GM18508 (cell line): ENCODE measurements around the gene HOXB4.

ENCODE experiments used
- ATAC-seq: cut with Tn5 transposase; IDR thresholded peaks from one replicate; pipeline ENCODE4 v1.9.1; 2021; ENCODE audit warnings: moderate number of reproducible peaks; ENCODE audit not compliant: insufficient read depth, unreplicated experiment

HOXB4 gene

GRCh38 chr17:48549914-48550501 lies 28.1 kb downstream of the HOXB4 start:
- ATAC-seq: no peak

DNA sequence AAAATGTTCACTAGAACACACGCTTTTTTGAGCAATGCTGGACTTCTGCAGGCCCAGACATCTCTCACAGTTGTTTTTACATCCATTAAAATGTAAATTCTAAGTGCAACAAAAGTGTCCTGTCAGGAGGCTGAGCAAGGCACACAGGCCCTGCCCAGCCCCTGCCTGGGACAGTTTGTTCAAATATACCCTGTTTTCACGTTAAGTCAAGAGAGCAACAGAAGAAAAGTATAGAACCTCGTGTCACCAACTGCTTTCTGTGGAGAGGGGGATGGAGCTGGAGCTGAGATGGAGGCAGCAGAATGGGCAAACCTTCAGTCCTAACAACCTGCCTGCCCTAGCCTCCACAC lies 28.9 kb downstream of the HOXB4 start:
- no peak for ATAC-seq

GRCh38 chr17:48548523-48549280 lies 29.4 kb downstream of the HOXB4 start:
- ATAC-seq: no peak

GRCh38 chr17:48547808-48548522 lies 30.2 kb downstream of the HOXB4 start:
- ATAC-seq: no peak

- no peak for ATAC-seq
Observed at GRCh38 chr17:48546924-48547807, 31.0 kb downstream of the HOXB4 start.

- ATAC-seq: no peak
Observed at GRCh38 chr17:48546137-48546923, 31.8 kb downstream of the HOXB4 start.

DNA sequence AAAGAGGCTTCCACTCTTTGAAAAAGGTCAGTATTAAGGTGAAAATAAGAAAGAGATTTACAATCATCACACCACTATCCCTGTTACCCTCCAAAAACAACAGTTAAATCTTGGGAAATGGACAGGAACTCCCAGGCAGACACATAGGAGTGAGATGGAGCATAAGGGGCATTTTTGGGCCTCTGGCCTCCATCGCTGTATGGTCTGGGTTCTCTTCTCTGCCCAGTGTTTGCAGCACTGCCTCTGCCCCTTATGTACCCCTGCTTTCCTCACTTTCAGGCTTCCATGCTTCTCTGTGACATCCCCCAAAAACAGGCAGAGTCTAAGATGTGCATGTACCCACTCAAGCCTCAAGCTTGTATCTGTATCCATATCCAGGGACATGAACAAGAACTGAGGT lies 32.6 kb downstream of the HOXB4 start:
- no peak for ATAC-seq

DNA sequence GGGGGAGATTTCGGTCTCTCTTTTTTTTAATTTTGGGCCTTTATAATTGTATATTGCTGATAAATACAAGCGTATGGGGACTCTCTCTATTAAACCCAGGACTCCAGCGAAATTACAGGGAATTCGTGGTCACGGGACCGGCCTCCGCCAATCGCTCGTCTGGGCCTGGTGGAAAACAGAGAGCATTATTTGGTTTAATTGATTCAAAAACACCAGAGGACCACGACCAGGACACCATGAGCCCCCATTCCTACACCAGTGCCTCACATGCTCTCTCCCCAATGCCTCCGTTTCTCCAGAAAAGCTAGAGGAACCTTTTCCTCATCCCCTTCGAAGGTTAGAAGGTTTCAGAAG lies 33.2 kb downstream of the HOXB4 start, which contains the start of gene HOXB2:
Gene HOXB2 (minus strand): TSS at position 88 of the 354 bp plus-strand sequence. CDS start 198 bp downstream, outside the sequence.
- no peak for ATAC-seq

DNA sequence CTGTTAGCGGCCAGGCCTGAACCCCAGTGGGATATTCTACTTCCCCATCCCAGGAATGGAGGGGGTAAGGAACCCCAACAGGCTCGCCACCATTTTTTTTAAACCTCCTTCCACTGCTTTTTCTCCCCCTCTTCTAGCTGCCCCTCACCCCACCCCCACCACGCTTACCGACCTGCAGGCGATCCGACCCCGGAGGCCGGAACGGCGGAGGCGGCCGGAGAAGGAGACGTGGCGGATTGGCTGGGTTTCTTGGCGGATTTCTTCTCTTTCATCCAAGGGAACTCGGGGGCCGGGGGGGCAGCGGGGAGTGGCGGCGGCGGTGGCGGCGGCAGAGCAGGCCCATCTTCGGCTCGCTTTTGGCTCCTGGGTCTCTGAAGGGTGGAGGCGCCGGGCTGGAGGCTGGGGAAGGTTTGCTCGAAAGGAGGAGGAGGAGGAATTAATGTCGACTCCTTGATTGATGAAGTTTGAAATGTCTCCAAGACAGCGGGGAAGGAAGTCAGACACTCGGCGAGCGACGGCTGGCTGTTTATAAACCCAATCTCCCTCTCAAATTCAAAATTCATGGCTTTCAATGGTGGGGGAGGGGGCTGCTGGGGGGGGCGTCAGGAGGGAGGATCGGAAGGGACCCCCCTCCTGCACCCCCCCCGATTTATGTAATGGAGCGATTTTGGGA lies 33.7 kb downstream of the HOXB4 start:
- ATAC-seq: no peak

- no peak for ATAC-seq
Observed at GRCh38 chr17:48543854-48544348, 34.2 kb downstream of the HOXB4 start.

GRCh38 chr17:48543107-48543853 lies 34.9 kb downstream of the HOXB4 start:
- ATAC-seq: peak; percentile 46

DNA sequence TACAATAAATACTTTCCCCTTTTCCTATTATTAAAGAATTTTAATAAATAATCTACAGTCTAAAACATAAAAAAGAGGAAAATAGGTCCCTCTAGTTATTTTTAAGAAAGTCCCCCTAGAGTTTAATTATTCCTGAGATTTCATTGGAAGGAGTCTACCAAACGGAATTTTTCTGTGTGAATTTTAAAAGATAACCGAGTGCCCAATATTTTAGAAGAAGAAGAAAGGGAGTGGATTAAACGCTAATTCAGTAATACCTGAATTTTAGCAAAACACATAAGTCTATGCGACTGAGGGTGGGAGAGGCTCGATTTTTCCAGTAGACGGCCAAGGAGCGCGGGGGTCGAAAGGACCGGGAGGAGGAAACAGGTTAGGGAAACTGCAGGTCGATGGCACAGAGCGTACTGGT lies 35.4 kb downstream of the HOXB4 start:
- no peak for ATAC-seq

GRCh38 chr17:48542114-48542656 lies 36.0 kb downstream of the HOXB4 start:
- ATAC-seq: no peak

DNA sequence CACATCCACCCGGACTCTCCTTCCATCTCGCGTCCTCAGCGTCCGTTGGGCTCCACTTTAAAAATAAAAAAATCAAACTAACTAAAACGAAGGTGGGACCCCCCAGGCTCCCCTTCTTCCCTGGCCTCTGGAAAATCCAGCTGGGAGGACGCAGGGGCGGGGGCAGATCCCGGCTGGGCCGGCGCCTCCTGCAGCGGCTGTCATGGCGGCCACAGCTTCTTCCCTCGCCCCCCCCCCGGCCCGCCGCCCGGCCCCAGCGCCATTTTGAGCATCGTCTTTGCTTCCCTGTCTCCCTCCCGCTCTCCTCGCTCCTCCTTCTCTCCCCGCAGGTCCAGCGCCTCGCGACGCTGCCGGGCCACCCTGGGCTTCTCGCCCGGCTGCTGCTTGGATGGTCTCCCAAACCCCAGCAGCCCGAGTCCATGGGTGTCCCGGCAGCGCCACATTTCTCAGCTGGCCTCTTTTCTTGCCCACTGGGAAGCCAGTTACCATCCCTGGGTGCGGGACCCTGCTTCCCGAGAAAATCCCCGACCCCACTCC lies 36.5 kb downstream of the HOXB4 start:
- ATAC-seq: no peak

- no peak for ATAC-seq
Observed at GRCh38 chr17:48541036-48541576, 37.0 kb downstream of the HOXB4 start.

DNA sequence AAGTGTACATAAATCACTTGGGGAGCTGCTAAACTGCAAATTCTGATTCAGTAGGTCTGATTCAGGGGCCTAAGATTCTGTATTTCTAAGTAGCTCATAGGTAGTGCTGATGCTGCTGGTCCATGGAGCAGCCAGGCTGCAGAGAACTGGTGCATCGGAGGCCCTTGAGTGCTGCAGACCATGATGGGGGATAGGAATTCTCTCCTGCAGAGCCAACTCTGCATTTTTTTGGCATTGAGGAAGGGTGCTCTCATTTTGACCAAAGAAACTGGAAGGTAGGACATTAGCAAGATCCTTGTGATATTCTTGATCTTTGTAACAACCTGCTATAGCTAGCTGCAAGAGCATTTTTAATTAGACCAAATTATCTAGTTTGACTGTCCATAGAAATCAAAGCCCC lies 37.9 kb downstream of the HOXB4 start:
- ATAC-seq: no peak

DNA sequence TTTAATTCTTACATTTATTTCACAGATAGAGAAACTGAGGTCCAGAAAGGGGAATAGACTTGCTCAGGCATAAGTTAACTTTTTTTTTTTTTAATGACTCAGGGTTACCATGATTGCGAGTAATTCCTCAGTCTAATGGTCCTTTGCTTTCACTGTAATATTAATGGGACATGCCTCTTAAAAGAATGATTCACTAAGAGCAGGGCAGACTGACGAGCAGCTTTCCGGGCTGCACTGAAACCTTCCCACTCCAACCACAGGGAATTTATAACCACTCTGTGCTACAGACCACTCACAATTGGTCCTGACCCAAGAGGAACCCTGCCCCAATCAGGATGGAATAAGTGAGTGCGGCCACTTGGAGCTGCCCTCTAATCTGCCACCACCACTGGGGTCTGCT lies 39.0 kb downstream of the HOXB4 start:
- ATAC-seq: no peak

DNA sequence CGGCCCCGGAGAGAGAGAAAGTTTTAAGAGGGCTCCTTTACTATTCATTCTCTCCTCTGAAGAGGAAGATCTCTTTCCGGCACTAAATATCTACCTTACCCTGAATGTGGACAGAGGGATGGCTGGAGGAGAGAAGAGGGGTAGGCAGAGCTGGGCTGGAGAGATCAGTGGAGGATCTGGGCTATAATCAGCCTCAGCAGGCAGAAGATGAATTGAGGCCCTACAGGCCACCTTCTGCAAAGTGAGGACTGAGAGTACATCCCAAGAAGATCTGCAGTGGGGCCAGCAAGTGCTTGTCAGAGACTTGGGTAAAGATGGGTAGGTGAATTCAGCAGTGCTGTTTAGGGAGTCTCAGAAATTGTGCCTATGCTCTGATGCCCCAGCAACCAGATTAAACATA lies 40.8 kb downstream of the HOXB4 start:
- ATAC-seq: no peak
